Measurements from ENCODE around the gene SERTAD2.

DNA sequence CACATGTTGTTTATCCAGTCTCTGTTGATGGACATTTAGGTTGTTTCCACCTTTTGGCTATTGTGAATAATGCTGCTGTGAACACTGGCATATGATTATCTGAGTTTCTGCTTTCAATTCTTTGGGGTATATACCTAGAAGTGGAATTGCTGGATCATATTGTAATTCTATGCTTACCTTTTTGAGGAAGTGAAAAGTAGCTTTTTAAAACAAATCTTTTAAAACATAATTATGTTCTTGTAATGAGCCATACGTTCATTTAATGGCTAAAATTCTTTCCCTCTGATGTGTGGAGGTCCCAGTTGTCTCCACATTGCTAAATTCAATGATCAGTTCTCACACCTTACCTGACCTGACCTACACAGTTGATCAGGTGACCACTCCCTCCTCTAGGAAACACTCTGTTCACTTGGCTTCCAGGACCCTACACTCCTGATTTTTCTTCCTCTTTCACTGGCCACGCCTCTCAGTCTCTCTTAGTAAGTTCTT is 27.8 kb upstream of the SERTAD2 start:
- TF ChIP-seq POLR2A (IDR thresholded peaks at IDR 0.05), result no peak
- TF ChIP-seq, protein P1, sequence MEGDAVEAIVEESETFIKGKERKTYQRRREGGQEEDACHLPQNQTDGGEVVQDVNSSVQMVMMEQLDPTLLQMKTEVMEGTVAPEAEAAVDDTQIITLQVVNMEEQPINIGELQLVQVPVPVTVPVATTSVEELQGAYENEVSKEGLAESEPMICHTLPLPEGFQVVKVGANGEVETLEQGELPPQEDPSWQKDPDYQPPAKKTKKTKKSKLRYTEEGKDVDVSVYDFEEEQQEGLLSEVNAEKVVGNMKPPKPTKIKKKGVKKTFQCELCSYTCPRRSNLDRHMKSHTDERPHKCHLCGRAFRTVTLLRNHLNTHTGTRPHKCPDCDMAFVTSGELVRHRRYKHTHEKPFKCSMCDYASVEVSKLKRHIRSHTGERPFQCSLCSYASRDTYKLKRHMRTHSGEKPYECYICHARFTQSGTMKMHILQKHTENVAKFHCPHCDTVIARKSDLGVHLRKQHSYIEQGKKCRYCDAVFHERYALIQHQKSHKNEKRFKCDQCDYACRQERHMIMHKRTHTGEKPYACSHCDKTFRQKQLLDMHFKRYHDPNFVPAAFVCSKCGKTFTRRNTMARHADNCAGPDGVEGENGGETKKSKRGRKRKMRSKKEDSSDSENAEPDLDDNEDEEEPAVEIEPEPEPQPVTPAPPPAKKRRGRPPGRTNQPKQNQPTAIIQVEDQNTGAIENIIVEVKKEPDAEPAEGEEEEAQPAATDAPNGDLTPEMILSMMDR (IDR thresholded peaks at IDR 0.05), result no peak
